Eye (tissue), 1 donor: ENCODE measurements around the gene STH.
"Not testable (repeated sequence)": the region's sequence is repeated elsewhere in the genome, so short reads cannot be mapped to it uniquely, and the experiment has no call there.

ENCODE experiments used
- DNase-seq: peaks from one replicate; pipeline ENCODE4 v3.0.0-alpha.2; 2015

The STH gene

DNA sequence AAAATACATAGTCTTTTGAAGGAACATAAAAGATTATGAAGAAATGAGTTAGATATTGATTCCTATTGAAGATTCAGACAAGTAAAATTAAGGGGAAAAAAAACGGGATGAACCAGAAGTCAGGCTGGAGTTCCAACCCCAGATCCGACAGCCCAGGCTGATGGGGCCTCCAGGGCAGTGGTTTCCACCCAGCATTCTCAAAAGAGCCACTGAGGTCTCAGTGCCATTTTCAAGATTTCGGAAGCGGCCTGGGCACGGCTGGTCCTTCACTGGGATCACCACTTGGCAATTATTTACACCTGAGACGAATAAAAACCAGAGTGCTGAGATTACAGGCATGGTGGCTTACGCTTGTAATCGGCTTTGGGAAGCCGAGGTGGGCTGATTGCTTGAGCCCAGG lies 9.5 kb downstream of the STH start:
- no peak for DNase-seq

DNA sequence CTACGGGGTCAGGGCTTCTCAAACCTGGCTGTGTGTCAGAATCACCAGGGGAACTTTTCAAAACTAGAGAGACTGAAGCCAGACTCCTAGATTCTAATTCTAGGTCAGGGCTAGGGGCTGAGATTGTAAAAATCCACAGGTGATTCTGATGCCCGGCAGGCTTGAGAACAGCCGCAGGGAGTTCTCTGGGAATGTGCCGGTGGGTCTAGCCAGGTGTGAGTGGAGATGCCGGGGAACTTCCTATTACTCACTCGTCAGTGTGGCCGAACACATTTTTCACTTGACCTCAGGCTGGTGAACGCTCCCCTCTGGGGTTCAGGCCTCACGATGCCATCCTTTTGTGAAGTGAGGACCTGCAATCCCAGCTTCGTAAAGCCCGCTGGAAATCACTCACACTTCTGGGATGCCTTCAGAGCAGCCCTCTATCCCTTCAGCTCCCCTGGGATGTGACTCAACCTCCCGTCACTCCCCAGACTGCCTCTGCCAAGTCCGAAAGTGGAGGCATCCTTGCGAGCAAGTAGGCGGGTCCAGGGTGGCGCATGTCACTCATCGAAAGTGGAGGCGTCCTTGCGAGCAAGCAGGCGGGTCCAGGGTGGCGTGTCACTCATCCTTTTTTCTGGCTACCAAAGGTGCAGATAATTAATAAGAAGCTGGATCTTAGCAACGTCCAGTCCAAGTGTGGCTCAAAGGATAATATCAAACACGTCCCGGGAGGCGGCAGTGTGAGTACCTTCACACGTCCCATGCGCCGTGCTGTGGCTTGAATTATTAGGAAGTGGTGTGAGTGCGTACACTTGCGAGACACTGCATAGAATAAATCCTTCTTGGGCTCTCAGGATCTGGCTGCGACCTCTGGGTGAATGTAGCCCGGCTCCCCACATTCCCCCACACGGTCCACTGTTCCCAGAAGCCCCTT lies 10.9 kb downstream of the STH start:
- no peak for DNase-seq

DNA sequence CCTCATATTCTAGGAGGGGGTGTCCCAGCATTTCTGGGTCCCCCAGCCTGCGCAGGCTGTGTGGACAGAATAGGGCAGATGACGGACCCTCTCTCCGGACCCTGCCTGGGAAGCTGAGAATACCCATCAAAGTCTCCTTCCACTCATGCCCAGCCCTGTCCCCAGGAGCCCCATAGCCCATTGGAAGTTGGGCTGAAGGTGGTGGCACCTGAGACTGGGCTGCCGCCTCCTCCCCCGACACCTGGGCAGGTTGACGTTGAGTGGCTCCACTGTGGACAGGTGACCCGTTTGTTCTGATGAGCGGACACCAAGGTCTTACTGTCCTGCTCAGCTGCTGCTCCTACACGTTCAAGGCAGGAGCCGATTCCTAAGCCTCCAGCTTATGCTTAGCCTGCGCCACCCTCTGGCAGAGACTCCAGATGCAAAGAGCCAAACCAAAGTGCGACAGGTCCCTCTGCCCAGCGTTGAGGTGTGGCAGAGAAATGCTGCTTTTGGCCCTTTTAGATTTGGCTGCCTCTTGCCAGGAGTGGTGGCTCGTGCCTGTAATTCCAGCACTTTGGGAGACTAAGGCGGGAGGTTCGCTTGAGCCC lies 11.6 kb downstream of the STH start:
- DNase-seq: no peak

GRCh38 chr17:46011711-46012505 lies 12.9 kb downstream of the STH start:
- DNase-seq: no peak

DNA sequence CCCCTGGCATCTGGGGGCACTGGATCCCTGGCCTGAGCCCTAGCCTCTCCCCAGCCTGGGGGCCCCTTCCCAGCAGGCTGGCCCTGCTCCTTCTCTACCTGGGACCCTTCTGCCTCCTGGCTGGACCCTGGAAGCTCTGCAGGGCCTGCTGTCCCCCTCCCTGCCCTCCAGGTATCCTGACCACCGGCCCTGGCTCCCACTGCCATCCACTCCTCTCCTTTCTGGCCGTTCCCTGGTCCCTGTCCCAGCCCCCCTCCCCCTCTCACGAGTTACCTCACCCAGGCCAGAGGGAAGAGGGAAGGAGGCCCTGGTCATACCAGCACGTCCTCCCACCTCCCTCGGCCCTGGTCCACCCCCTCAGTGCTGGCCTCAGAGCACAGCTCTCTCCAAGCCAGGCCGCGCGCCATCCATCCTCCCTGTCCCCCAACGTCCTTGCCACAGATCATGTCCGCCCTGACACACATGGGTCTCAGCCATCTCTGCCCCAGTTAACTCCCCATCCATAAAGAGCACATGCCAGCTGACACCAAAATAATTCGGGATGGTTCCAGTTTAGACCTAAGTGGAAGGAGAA lies 13.5 kb downstream of the STH start:
- no peak for DNase-seq

GRCh38 chr17:46013127-46013501 lies 14.1 kb downstream of the STH start:
- no peak for DNase-seq

GRCh38 chr17:46013502-46014165 lies 14.6 kb downstream of the STH start:
- peak; percentile 74 for DNase-seq

DNA sequence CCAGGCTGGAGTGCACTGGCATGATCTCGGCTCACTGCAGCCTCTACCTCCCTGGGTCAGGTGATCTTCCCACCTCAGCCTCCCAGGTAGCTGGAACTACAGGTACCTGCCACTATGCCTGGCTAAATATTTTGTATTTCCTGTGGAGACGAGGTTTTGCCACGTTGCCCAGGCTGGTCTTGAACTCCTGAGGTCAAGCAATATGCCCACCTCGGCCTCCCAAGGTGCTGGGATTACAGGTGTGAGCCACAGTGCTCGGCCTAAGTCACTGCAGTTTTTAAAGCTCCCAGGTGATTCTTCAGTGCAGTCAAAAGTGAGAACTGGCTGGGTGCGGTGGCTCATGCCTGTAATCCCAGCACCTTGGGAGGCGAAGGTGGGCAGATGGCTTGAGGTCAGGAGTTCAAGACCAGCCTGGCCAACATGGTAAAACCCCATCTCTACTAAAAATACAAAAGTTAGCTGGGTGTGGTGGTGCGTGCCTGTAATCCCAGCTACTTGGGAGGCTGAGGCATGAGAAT lies 20.4 kb downstream of the STH start:
- not testable (repeated sequence) for DNase-seq

DNA sequence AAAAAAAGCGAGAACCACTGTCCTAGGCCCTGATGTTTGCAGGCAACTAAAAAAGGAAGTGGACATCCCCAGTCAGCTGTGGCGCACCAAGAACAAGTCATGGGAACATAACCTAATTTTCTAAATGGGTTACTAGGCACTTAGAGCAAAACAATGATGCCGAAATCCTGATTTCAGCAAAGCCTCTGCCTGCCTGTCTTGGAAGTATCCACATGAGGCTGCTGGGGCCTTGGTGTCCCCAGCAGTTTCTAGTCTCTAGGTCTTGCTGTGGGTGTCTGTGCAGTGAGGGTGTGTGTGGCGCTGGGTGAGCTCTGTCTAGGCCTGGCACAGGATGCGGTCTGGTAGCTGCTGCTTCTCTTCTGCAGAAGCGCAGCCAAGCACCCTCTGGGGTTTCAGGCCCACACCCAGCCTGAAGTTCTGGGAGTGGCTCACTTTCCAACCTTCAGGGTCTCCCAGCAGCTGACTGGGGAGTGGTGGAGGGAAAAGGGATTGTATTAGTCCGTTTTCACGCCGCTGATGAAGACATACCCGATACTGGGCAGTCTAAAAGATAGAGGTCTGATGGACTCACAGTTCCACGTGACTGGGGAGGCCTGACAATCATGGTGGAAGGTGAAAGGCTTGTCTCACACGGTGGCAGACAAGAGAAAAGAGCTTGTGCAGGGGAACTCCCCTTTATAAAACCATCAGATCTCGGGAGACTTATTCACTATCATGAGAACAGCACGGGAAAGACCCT lies 21.1 kb downstream of the STH start:
- no peak for DNase-seq

- no peak for DNase-seq
These were observed 21.9 kb downstream of the STH start for GRCh38 chr17:46020998-46021397.

GRCh38 chr17:46023366-46023765 lies 24.3 kb downstream of the STH start:
- DNase-seq: not testable (repeated sequence)

- peak; percentile 37 for DNase-seq
These were observed 24.8 kb downstream of the STH start for GRCh38 chr17:46023783-46024388.

DNA sequence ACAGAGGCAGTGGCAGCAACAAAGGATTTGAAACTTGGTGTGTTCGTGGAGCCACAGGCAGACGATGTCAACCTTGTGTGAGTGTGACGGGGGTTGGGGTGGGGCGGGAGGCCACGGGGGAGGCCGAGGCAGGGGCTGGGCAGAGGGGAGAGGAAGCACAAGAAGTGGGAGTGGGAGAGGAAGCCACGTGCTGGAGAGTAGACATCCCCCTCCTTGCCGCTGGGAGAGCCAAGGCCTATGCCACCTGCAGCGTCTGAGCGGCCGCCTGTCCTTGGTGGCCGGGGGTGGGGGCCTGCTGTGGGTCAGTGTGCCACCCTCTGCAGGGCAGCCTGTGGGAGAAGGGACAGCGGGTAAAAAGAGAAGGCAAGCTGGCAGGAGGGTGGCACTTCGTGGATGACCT lies 25.5 kb downstream of the STH start:
- no peak for DNase-seq

DNA sequence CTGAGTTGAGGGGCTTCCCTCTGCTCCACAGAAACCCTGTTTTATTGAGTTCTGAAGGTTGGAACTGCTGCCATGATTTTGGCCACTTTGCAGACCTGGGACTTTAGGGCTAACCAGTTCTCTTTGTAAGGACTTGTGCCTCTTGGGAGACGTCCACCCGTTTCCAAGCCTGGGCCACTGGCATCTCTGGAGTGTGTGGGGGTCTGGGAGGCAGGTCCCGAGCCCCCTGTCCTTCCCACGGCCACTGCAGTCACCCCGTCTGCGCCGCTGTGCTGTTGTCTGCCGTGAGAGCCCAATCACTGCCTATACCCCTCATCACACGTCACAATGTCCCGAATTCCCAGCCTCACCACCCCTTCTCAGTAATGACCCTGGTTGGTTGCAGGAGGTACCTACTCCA lies 26.0 kb downstream of the STH start:
- no peak for DNase-seq

DNA sequence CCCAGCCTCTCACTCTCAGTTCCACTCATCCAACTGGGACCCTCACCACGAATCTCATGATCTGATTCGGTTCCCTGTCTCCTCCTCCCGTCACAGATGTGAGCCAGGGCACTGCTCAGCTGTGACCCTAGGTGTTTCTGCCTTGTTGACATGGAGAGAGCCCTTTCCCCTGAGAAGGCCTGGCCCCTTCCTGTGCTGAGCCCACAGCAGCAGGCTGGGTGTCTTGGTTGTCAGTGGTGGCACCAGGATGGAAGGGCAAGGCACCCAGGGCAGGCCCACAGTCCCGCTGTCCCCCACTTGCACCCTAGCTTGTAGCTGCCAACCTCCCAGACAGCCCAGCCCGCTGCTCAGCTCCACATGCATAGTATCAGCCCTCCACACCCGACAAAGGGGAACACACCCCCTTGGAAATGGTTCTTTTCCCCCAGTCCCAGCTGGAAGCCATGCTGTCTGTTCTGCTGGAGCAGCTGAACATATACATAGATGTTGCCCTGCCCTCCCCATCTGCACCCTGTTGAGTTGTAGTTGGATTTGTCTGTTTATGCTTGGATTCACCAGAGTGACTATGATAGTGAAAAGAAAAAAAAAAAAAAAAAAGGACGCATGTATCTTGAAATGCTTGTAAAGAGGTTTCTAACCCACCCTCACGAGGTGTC lies 26.6 kb downstream of the STH start:
- no peak for DNase-seq

- DNase-seq: no peak
These were observed 27.4 kb downstream of the STH start for GRCh38 chr17:46026166-46027047.

DNA sequence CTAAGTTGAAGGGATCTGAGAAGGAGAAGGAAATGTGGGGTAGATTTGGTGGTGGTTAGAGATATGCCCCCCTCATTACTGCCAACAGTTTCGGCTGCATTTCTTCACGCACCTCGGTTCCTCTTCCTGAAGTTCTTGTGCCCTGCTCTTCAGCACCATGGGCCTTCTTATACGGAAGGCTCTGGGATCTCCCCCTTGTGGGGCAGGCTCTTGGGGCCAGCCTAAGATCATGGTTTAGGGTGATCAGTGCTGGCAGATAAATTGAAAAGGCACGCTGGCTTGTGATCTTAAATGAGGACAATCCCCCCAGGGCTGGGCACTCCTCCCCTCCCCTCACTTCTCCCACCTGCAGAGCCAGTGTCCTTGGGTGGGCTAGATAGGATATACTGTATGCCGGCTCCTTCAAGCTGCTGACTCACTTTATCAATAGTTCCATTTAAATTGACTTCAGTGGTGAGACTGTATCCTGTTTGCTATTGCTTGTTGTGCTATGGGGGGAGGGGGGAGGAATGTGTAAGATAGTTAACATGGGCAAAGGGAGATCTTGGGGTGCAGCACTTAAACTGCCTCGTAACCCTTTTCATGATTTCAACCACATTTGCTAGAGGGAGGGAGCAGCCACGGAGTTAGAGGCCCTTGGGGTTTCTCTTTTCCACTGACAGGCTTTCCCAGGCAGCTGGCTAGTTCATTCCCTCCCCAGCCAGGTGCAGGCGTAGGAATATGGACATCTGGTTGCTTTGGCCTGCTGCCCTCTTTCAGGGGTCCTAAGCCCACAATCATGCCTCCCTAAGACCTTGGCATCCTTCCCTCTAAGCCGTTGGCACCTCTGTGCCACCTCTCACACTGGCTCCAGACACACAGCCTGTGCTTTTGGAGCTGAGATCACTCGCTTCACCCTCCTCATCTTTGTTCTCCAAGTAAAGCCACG lies 28.3 kb downstream of the STH start:
- DNase-seq: no peak

GRCh38 chr17:46027976-46028325 lies 28.9 kb downstream of the STH start:
- no peak for DNase-seq

GRCh38 chr17:46028374-46028773 lies 29.3 kb downstream of the STH start:
- no peak for DNase-seq
